ENCODE results near the gene MTMR12.
"Not testable (repeated sequence)": the region's sequence is repeated elsewhere in the genome, so short reads cannot be mapped to it uniquely, and the experiment has no call there.

MTMR12 gene

DNA sequence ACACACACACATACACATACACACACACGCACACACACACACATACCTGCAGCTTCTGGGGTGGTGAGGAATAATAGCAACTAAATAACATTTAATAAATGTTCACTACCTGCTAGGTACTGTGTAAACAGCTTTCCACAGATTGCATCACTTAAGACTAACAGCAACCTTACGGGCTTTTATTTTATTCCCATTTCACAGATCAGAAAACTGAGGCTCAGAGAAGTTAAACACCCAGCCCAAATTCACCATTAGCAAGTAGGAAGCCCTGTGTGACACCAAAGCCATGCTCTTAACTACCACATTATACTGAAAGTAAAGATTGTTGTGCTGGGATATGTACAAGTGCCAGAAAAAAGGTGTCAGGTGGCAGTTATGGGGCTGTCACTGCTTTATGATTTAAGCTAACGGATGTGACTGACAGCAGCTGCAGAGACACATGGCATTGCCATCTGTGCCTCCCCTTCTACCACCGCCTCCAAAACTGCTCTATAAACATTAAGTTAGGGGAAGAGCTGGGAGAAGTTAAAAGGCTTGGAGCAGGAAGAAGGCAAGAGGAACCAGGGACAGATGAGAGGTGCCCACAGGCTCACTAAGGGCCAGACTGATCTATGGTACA is 13.6 kb downstream of the MTMR12 start:
- DNase-seq (ENCODE audit: low read depth in 1 of 2, low spot score in 1 of 2) = no peak

DNA sequence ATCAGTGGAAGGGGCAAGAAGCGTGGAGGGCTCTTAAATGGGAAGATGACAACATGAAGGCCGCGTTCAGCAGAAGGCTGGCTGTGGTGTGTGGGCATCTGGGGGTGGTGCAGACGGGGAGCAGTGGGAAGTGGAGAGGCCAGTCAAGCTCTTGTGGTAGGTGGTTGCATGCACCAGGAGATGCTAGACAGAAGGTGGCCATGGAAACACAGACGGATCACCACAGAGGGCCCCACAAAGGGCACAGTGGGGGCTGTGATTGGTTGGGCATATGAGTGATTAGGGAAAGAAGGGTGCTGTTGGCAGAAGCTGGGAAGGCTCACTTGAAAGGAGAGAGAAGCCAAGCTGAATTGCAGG is 14.7 kb downstream of the MTMR12 start:
- DNase-seq (ENCODE audit: low read depth in 1 of 2, low spot score in 1 of 2) = no peak

DNA sequence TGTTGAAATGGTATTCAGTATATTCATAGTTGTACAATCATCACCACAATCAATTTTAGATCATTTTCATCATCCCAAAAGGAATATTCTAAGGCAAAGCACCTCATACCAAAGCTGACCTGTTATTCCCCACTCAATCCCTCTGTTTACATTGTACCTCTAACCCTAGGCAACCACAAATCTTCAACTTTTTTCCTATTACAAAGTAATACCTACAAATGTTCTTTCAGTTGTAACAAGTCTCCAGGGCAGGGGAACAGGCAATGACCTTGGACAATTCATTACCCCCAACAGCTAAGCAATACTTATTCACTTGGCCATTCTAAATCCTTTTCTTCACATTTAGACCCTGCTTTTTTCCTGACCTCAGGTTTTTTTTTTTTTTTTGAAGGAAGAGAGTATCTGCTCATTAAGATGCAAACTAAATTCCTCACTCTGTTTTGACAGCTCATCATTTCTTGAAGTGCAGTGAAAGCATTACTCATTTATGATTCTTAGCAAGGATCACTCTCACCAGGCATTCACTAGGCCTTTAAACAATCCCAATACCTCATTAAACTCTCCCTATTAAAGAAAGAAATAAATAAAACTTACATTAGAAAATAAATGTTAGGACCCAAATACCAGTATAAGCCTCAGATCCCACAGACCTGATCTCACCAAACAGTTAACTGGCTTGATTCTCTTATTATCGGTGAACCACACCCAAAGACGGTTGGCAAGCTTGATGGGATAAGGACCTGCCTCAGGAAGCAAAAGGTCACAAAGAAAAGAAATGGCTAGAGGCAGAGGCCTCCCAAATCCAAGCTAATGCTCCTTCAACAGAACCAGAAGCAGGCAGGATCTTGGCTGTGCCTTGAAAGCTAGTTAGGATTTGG is 15.3 kb downstream of the MTMR12 start:
- no peak for DNase-seq (ENCODE audit: low read depth in 1 of 2, low spot score in 1 of 2)

DNA sequence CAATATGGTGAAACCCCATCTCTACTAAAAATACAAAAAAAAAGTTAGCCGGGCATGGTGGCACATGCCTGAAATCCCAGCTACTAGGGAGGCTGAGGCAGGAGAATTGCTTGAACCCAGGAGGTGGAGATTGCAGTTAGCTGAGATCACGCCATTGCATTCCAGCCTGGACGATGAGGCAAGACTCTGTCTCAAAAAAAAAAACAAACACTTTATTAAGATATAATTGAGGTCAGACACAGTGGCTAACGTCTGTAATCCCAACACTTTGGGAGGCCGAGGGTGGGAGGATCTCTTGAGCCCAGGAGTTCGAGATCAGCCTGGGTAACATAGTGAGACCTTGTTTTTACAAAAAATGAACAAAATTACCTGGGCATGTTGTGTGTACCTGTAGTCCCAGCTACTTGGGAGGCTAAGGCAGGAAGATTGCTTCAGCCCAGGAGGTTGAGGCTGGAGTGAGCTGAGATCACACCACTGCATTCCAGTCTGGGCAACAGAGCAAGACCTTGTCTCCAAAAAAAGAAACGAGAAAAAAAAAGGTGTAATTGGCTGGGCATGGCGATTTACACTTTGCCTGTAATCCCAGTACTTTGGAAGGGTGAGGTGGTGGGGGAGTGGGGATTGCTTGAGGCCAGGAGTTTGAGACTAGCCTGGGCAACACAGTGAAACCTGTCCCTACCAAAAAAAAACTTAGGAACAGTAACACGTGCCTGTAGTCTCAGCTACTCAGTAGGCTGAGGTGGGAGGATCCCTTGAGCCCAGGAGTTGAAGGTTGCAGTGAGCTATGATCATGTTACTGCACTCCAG is 16.6 kb downstream of the MTMR12 start:
- not testable (repeated sequence) for DNase-seq (ENCODE audit: low read depth in 1 of 2, low spot score in 1 of 2)

DNA sequence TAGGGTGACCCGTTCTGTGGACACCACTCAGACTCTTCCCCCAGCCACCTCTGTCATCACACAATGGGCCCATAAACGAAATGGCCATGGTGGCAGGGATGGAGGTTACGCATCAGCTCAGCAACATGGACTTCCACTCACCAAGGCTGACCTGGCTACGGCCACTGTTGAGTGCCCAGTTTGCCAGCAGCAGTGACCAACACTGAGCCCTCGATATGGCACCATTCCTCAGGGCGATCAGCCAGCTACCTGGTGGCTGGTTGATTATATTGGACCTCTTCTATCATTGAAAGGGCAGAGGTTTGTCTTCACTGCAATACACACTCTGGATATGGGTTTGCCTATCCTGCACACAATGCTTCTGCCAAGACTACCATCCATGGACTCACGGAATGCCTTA is 21.1 kb downstream of the MTMR12 start:
- no peak for DNase-seq (ENCODE audit: low read depth in 1 of 2, low spot score in 1 of 2)

DNA sequence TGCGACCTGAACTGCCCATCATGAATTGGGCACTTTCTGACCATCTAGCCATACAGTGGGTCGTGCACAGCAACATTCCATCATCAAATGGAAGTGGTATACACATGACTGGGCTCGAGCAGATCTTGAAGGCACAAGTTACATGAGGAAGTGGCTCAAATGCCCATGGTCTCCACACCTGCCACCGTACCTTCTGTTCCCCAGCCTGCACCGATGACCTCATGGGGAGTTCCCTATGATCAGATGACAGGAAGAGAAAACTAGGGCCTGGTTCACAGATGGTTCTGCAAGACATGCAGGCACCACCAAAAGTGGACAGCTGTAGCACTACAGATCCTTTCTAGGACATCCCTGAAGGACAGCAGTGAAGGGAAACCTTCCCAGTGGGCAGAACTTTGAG is 21.8 kb downstream of the MTMR12 start:
- no peak for DNase-seq (ENCODE audit: low read depth in 1 of 2, low spot score in 1 of 2)

DNA sequence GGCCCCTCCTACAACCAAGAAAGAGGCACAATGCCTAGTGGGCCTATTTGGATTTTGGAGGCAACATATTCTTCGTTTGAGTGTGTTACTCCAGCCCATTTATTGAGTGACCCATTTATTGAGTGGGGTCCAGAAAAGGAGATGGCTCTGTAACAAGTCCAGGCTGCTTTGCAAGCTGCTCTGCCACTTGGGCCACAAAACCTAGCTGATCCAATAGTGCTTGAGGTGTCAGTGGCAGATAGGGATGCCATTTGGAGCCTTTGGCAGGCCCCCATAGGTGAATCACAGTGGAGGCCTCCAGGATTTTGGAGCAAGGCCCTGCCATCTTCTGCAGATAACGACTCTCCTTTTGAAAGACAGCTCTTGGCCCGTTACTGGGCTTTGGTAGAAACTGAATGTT is 22.2 kb downstream of the MTMR12 start:
- DNase-seq (ENCODE audit: low read depth in 1 of 2, low spot score in 1 of 2) = not testable (repeated sequence)

DNA sequence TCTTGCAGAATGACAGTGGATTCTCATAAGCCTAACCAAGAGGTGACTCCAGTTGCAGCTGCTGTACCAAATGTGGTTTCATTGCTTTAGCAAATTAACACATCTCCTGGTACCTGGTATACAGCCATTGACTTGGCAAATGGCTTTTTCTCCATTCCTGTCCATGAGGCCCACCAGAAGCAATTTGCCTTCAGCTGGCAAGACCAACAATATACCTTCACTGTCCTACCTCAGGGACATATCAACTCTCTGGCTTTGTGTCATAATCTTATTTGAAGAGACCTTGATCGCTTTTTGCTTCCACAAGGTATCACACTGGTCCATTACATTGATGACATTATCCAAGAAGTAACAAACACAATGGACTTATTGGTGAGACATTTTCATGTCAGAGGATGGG is 22.8 kb downstream of the MTMR12 start:
- not testable (repeated sequence) for DNase-seq (ENCODE audit: low read depth in 1 of 2, low spot score in 1 of 2)

DNA sequence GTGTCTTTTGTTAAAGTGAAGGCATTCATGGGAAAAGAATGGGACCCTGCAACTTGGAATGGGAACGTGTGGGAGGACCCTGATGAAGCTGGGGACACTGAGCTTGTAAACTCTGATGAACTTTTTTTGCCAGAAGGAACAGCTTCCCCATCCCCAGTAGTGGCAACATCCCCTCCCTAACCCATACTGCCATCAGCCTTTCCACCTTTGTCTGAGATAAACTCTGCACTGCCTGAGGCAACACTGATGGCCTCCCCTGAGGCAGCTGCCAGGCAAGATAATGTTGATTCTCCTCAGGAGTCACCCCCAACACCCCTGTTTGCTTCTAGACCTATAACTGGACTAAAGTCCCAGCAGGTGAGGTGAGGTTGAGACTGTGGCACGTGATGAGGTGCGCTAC is 24.6 kb downstream of the MTMR12 start:
- DNase-seq (ENCODE audit: low read depth in 1 of 2, low spot score in 1 of 2) = not testable (repeated sequence)

DNA sequence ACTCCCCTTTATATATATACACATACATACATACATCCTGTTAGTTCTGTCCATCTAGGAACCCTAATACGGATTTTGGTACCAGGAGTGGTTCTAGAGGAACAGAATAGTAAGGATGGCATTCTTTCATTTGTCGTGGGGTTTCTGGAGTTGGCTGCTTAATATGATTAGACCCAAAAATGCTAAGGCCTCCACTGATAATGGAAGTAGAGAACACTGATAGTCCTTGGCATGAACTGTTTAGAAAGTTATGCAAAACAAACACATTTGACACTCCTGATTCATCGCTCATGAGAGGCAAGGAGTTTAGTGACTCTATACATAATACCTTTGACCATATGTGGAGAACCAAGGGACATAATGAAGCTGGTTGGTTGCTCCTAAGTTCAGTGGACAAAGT is 25.2 kb downstream of the MTMR12 start:
- not testable (repeated sequence) for DNase-seq (ENCODE audit: low read depth in 1 of 2, low spot score in 1 of 2)

DNA sequence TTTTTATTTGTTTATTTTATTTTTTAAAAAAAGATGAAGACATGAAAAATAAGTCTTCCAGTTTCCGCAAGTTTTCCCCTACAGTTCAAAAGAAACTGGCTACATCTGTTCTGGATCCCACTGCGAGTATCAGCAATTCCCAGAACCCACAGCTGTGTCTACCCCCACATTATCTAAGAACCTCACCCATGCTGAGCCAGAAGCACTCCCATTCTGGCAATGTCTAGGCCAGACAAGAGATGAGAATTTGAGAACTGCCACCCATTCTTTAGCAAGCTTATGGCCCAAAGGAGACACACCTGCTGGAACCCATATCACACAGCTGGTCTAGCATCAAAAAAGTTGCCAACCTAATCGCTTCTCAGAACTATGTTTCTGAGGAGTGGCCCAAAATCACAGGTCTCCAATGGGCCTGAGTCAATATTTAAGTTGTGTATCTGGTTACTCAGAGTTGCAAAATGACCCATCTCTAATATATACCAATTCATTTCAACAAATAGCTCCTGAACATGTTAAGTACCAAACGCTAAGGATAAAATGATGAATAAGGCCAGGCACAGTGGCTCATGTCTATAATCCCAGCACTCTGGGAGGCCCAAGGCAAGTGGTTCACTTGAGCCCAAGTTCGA is 27.1 kb downstream of the MTMR12 start:
- no peak for DNase-seq (ENCODE audit: low read depth in 1 of 2, low spot score in 1 of 2)

DNA sequence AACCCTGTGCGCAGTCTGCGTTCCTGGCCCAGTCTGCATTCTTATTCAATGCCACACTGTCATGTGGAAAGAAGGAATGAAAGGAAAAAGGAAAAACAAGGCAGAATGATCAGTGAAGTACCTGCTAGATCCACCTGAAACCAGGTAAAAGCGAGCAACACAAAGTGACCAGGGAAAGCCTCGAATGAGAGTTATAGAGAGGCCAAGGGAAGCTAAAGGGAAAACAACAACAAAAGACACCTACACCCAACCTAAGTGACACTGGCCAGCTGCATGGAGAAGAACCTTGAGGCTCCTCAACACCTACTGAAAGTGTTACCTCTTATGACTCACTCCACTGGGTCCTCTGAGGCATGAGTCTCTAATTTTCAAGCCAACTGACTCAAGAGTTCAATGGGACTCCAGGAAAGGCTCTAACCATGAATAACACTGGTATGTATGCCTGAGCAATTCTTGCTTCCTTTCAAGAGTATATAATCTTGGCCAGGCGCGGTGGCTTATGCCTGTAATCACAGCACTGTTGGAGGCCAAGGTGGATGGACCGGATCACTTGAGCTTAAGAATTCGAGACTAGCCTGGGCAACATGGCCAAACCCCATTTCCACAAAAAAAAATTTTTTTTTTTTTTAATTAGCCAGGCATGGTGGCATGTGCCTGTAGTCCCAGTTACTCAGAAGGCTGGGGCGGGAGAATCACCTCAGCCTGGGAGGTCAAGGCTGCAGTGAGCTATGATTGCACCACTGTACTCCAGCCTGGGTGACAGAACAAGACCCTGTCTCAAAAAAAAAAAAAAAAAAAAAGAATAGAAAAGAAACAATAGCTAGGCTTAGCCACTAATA is 29.0 kb downstream of the MTMR12 start:
- no peak for DNase-seq (ENCODE audit: low read depth in 1 of 2, low spot score in 1 of 2)

DNA sequence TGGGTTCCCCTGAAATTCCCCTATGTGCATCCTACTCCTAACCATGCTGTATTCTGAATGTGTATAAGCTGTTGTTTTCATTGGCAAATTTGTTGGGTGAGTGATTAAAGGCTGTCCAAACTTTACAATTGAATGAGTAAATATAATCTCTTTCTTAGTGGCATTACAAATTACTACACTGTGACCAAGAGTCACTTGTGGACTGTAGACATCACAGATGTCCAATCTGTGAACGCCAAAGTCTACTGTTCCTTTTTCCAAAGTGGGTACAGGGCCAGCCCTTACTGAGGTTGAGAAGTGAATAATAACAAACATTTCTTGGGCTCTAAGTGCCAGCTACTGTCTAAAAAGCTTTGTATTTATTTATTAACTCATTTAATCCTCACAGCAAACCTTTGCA is 29.7 kb downstream of the MTMR12 start:
- DNase-seq (ENCODE audit: low read depth in 1 of 2, low spot score in 1 of 2) = no peak

DNA sequence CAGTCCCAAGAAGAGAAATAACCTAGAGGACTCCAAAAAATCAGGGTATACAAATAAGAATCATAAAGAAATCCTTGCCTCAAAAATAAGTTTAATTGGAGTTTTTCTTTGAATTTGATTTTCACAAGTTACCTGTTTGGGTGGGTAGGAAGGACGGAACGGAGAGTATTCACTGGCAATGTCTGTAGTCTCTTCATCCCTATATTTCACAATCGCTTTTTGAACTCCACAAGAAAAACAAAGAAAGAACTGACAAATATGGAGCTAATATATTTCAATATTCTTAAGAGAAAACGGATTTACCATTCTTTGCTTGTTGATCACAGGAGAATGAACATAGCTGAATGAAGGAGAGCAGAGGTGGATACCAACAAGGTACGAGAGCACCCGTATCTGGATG is 30.1 kb downstream of the MTMR12 start:
- no peak for DNase-seq (ENCODE audit: low read depth in 1 of 2, low spot score in 1 of 2)

DNA sequence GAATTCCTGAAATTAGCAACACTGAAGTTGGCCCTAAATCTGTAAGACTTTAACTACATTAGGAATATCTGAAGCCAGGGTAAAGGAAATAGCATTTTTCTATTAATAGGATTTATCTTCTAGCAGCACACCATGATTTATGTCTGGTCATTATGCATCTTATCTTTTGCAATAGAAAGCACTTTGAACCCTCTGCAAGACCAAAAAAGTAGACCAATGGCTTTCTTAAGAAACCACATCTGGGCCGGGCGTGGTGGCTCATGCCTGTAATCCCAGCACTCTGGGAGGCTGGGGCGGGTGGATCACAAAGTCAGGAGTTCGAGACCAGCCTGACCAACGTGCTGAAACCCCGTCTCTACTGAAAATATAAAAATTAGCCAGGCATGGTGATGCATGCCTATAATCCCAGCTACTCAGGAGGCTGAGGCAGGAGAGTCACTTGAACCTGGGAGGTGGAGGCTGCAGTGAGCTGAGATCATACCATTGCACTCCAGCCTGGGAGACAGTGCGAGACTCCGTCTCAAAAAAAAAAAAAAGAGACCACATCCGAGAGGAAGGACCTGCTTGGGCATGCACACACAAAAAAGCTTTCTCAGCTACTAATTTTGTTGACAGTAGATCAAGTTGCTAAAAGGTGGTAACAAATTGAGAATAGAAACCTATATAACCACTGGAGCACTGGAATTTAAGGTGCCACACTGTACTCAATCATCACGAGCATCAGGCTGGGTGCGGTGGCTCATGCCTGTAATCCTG is 31.2 kb downstream of the MTMR12 start:
- DNase-seq (ENCODE audit: low read depth in 1 of 2, low spot score in 1 of 2) = not testable (repeated sequence)

DNA sequence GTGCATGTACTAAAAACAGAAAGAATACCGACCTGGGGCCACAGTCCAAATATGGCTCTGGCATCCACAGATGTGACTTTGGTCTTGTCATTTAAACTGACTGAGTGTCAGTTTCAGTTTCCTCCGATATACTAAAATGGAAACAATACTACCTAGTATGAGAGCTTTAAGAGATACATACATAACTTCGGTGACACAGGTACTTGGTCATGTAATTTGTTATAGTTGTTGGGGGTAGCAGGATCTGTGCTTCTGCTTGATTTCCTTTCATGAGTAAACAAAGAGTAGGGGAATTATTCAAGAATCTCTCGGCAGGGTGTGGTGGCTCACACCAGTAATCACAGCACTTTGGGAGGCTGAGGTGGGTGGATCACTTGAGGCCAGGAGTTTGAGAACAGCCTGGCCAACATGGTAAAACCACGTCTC is 32.1 kb downstream of the MTMR12 start:
- no peak for DNase-seq (ENCODE audit: low read depth in 1 of 2, low spot score in 1 of 2)

DNA sequence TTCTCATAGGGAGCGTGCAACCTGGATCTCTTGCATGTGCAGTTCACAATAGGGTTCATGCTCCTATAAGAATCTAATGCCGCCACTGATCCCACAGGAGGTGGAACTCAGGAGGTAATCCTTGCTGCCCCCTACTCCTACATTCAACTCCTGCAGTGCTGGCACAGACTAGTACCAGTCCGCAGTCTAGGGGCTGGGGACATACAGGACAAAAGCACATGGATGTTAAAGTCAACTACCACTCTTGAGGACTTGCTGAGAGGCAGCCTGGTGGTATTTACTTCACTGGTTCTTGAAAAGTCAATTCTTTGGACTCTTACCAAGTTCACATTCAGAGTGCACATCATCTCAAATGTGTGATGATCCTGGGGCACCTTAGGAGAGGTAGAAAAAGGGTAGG is 33.0 kb downstream of the MTMR12 start:
- no peak for DNase-seq (ENCODE audit: low read depth in 1 of 2, low spot score in 1 of 2)

DNA sequence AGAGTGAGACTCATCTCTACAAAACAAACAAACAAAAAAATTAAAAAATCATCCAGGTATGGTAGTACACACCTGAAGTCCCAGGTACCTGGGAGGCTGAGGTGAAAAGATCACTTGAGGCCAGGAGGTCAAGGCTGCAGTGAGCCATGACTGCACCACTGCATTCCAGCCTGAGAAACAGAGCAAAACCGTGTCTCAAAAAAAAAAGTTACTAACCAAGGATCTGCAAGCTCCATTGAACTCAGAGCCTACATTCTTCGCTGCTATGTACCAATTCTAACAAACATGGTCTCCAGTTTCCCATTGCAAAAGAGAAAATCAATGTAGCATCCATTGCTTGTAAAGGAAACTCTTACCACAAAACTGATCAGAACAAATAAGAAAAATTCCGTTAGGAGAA is 33.5 kb downstream of the MTMR12 start:
- no peak for DNase-seq (ENCODE audit: low read depth in 1 of 2, low spot score in 1 of 2)

DNA sequence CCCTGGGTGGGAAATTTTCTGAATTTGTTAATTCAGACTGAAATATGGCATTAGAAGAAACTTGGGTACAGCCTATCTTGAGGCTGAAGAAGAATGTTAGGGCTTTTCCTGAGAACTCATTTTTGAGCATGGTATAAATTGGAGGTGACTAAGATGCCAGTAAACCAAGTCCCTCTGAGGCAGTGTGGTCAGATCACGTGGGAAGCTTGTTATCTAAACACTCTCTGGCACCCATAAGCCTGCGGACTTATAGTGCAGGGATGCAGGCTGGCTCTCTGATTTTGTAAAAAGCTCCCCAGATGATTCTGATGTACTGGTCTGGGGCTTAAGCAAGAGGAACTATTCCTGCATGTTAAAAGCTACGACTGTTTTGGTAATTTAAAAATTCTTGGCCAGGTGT is 34.3 kb downstream of the MTMR12 start:
- DNase-seq (ENCODE audit: low read depth in 1 of 2, low spot score in 1 of 2) = no peak

DNA sequence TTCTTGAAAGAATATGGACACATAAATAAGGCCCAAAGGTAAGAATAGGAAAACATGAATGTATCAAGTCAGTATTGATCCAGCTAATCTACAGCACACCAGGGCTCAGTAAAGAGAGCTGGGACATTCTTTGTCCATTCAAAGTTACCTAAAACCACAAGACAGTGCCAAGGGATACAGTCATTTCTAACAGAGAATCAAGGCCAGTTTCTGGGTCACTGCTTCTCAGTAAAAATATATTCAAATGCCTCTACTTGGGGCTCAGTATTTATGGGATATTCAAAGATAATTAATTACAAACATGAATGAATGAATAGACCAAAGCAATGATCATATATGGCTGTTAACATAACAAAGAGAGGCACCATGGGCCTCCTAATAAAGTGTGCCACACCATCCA is 34.9 kb downstream of the MTMR12 start:
- no peak for DNase-seq (ENCODE audit: low read depth in 1 of 2, low spot score in 1 of 2)
